HG03575 (cell line): ENCODE results near the gene ADGRE1.

Experiments used
- ATAC-seq: cut with Tn5 transposase; IDR thresholded peaks from one replicate; pipeline ENCODE4 v1.9.1; 2021; ENCODE audit not compliant: unreplicated experiment, insufficient number of reproducible peaks, low FRiP score; ENCODE audit errors: extremely low read depth

ADGRE1 gene

GRCh38 chr19:6873708-6874431 is 13.5 kb upstream of the ADGRE1 start:
- ATAC-seq = no peak

- ATAC-seq = no peak
Observed at GRCh38 chr19:6875218-6875617, 12.2 kb upstream of the ADGRE1 start.

- ATAC-seq = no peak
Observed at GRCh38 chr19:6876748-6877147, 10.6 kb upstream of the ADGRE1 start.

GRCh38 chr19:6877766-6878165 is 9.6 kb upstream of the ADGRE1 start:
- no peak for ATAC-seq

- no peak for ATAC-seq
Observed at GRCh38 chr19:6886277-6886897, 992 bp upstream of the ADGRE1 start.

- ATAC-seq = no peak
Observed at GRCh38 chr19:6888967-6889366, 1.6 kb downstream of the ADGRE1 start.

- no peak for ATAC-seq
Observed at GRCh38 chr19:6890401-6890913, 3.1 kb downstream of the ADGRE1 start.

- no peak for ATAC-seq
Observed at GRCh38 chr19:6890938-6891337, 3.6 kb downstream of the ADGRE1 start.

GRCh38 chr19:6891761-6892385 is 4.5 kb downstream of the ADGRE1 start:
- no peak for ATAC-seq

GRCh38 chr19:6894313-6894712 is 6.9 kb downstream of the ADGRE1 start:
- ATAC-seq = no peak

- ATAC-seq = no peak
Observed at GRCh38 chr19:6903446-6903845, 16.1 kb downstream of the ADGRE1 start.

- ATAC-seq = no peak
Observed at GRCh38 chr19:6906559-6907060, 19.2 kb downstream of the ADGRE1 start.

GRCh38 chr19:6911523-6911922 is 24.1 kb downstream of the ADGRE1 start:
- no peak for ATAC-seq

GRCh38 chr19:6914321-6914720 is 26.9 kb downstream of the ADGRE1 start:
- ATAC-seq = no peak

- ATAC-seq = no peak
Observed at GRCh38 chr19:6916952-6917351, 29.6 kb downstream of the ADGRE1 start.

- no peak for ATAC-seq
Observed at GRCh38 chr19:6925386-6925785, 38.0 kb downstream of the ADGRE1 start.

- no peak for ATAC-seq
Observed at GRCh38 chr19:6925801-6926751, 38.7 kb downstream of the ADGRE1 start.

GRCh38 chr19:6930190-6930589 is 42.8 kb downstream of the ADGRE1 start:
- ATAC-seq = no peak

GRCh38 chr19:6935069-6935468 is 47.7 kb downstream of the ADGRE1 start:
- ATAC-seq = no peak
